ENCODE data around the gene ZNF597. TPM values are rescaled to one million over a fixed set of nuclear protein-coding genes. Genes with fewer than 3 reads are reported as not detected.

The ZNF597 gene
- total RNA-seq, 1 experiment from 2014 or later: 3.5 TPM

GRCh38 chr16:3444032-3444388, 706 bp upstream of the ZNF597 start:
- DNase-seq: no peak
- WGBS (ENCODE audit: extremely low coverage, insufficient read length, low lambda C conversion rate): no CpG with 5 or more reads among the region's 10 CpGs
- Histone ChIP-seq H3K79me2 (ENCODE audit: insufficient read depth, low read length) (peaks cover 2% of the 10 kb centered on the region; the same call in 1 of the 2 replicates), H4K8ac (replicated peaks; ENCODE audit: insufficient read length, low read depth, low read length) (no peak overlapping the region), H2BK120ac (ENCODE audit: low read depth, low read length, poor library complexity, severe bottlenecking) (no peak overlapping the region), H3K4me1 (ENCODE audit: insufficient read depth, low read length) (no peaks in the 10 kb centered on the region), H3K9me3 (ENCODE audit: control insufficient read depth, low read depth, low read length) (no peaks in the 10 kb centered on the region), H4K91ac (ENCODE audit: insufficient read length, low read depth, low read length) (no peak overlapping the region), H2AK5ac (ENCODE audit: insufficient read length, low read length) (no peak overlapping the region), H2BK12ac (ENCODE audit: insufficient read length, low read depth, low read length) (no peak overlapping the region), H2BK5ac (ENCODE audit: insufficient read length, low read length) (no peak overlapping the region), H3T11ph (ENCODE audit: low read length) (no peak overlapping the region), H3K56ac (ENCODE audit: insufficient read length, low read depth, low read length) (no peak overlapping the region), H2AFZ (ENCODE audit: low read length) (no peak overlapping the region), H4K20me1 (ENCODE audit: control insufficient read depth, insufficient read depth, insufficient read length) (no peaks in the 10 kb centered on the region), H3K27ac (ENCODE audit: insufficient read length, low read depth, low read length) (no peak overlapping the region), H3K14ac (ENCODE audit: insufficient read depth, low read length) (no peak overlapping the region), H3K23me2 (ENCODE audit: insufficient read length, low read depth, low read length, poor library complexity, severe bottlenecking) (no peaks in the 10 kb centered on the region), H2BK20ac (ENCODE audit: low read depth, low read length, poor library complexity, severe bottlenecking) (no peak overlapping the region), H3K9ac (ENCODE audit: extremely low read depth, insufficient read length, low read length) (peak overlapping the region; percentile 41), H2BK15ac (ENCODE audit: low read depth, low read length) (no peak overlapping the region), H3K79me1 (ENCODE audit: insufficient read depth, low read depth, low read length, poor library complexity, severe bottlenecking) (no peaks in the 10 kb centered on the region), H3K23ac (ENCODE audit: insufficient read length, low read depth, low read length) (no peak overlapping the region), H3K4me2 (ENCODE audit: insufficient read depth, insufficient read length, low read length) (peak overlapping the region; percentile 43), H3K27me3 (ENCODE audit: insufficient read depth, low read length) (no peaks in the 10 kb centered on the region), H3K18ac (ENCODE audit: insufficient read length, low read depth, low read length) (no peak overlapping the region), H4K5ac (ENCODE audit: insufficient read length, low read depth, low read length) (no peak overlapping the region), H3K4ac (ENCODE audit: low read depth, low read length) (no peak overlapping the region)
- TF ChIP-seq CTCF (conservative IDR thresholded peaks at IDR 0.05): no peak
- Mint-ChIP-seq H3K4me3 (peak overlapping the region; percentile 98), H3K27me3 (ENCODE audit: low read depth) (no peaks in the 10 kb centered on the region), H3K27ac (peak overlapping the region; percentile 60 to 95 (median 87); a peak in 5 of 7 replicates), H3K4me1 (peaks cover 3 to 4% of the 10 kb centered on the region in 2 experiments; a peak in 1 of 4 replicates), H3K9me3 (peaks cover 38% of the 10 kb centered on the region in 2 experiments), H3K36me3 (ENCODE audit: insufficient read depth in 1 of 3, low read depth in 3 of 3) (peaks cover 35 to 40% (median 40%) of the 10 kb centered on the region in 3 experiments)

Data from H9 (cell line).